ENCODE measurements around the gene SLC17A3. TPM values are rescaled to one million over a fixed set of nuclear protein-coding genes. Genes with fewer than 3 reads are reported as not detected.
A peak's percentile ranks its signal among the peaks of the same experiment; 100 is the strongest.

The SLC17A3 gene
- total RNA-seq, 1 experiment from 2014 or later, result not detected

DNA sequence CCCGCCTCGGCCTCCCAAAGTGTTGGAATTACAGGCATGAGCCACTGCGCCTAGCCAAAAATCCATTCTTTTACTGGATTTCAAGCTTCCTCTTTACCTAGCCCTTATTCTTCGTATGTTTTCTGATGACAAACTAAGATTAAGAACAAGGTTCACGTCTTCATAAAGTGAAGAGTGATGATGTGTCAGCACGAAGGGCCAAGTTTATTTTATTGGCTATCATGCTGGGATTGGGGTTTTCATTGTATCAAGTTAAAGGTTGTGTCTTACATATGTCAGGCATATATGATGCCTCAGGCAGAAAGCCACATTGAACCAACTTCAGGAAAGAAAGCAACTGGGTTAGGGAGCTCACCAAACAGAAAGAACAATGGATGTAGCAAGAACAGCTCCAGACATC, 19.7 kb upstream of the SLC17A3 start:
- BruUV-seq (replicated peaks), result no TSS peak
- H3K4me1 ChIP-seq, result peaks cover 8% of the 10 kb centered on the region
- ChIA-PET POLR2A (no interaction called here), CTCF (no interaction called here)
- DNase-seq, result no peak
- no peaks in the 10 kb centered on the region for H3K36me3 Mint-ChIP-seq (ENCODE audit: insufficient read depth, unreplicated experiment)
- no peak overlapping the region for H3K4me3 ChIP-seq (ENCODE audit: low read depth, low read length)
- TF ChIP-seq, protein P1, sequence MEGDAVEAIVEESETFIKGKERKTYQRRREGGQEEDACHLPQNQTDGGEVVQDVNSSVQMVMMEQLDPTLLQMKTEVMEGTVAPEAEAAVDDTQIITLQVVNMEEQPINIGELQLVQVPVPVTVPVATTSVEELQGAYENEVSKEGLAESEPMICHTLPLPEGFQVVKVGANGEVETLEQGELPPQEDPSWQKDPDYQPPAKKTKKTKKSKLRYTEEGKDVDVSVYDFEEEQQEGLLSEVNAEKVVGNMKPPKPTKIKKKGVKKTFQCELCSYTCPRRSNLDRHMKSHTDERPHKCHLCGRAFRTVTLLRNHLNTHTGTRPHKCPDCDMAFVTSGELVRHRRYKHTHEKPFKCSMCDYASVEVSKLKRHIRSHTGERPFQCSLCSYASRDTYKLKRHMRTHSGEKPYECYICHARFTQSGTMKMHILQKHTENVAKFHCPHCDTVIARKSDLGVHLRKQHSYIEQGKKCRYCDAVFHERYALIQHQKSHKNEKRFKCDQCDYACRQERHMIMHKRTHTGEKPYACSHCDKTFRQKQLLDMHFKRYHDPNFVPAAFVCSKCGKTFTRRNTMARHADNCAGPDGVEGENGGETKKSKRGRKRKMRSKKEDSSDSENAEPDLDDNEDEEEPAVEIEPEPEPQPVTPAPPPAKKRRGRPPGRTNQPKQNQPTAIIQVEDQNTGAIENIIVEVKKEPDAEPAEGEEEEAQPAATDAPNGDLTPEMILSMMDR (IDR thresholded peaks at IDR 0.05; ENCODE audit: insufficient read depth in 1 of 2, low read depth in 1 of 2, low read length in 1 of 2, severe bottlenecking in 1 of 2, unreplicated experiment in 1 of 2), result no peak
- no peaks in the 10 kb centered on the region for H3K27me3 ChIP-seq (replicated peaks; ENCODE audit: control insufficient read depth, insufficient read depth, low read length)
- no peaks in the 10 kb centered on the region for H3K27me3 Mint-ChIP-seq (ENCODE audit: insufficient read depth, unreplicated experiment)
- no peak overlapping the region for H3K27ac Mint-ChIP-seq (ENCODE audit: unreplicated experiment)
- no peak overlapping the region for H3K4me3 Mint-ChIP-seq (ENCODE audit: unreplicated experiment)
- H3K9me3 Mint-ChIP-seq (ENCODE audit: unreplicated experiment), result no peaks in the 10 kb centered on the region
- intact Hi-C loops (cut with micrococcal nuclease; ENCODE audit: unreplicated experiment), result loop anchor here (5.0 kb wide), 2 partner anchors 99 to 626 kb away; no protein-coding TSS in a partner anchor
- peaks cover 7% of the 10 kb centered on the region for H3K4me1 Mint-ChIP-seq (ENCODE audit: low read depth, unreplicated experiment)
- no peaks in the 10 kb centered on the region for H3K36me3 ChIP-seq (ENCODE audit: control insufficient read depth, insufficient read depth, low read length)
- H3K9me3 ChIP-seq, result no peaks in the 10 kb centered on the region

DNA sequence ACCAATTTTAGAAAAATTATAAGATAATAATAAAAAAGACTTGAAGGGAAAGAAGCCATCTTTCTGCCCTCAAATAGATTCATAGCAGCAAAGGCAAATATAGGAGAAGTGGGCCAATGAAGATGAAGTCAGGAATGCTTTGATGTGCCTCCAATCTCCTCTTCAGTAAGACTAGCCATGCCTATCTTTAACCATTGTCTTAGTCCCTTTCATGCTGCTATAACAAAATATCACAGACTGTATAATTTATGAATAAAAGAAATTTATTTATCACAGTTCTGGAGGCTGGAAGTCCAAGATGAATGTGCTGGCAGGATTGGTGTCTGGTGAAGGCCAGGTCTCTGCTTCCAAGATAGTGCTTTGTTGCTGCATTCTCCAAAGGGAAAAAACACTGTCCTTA, 18.8 kb upstream of the SLC17A3 start:
- no peak overlapping the region for H3K4me3 Mint-ChIP-seq (ENCODE audit: unreplicated experiment)
- ChIA-PET CTCF (no interaction called here), POLR2A (no interaction called here)
- H3K27ac Mint-ChIP-seq (ENCODE audit: unreplicated experiment), result no peak overlapping the region
- H3K4me3 ChIP-seq (ENCODE audit: low read depth, low read length), result no peak overlapping the region
- H3K4me1 Mint-ChIP-seq (ENCODE audit: low read depth, unreplicated experiment), result no peaks in the 10 kb centered on the region
- H3K9me3 Mint-ChIP-seq (ENCODE audit: unreplicated experiment), result no peaks in the 10 kb centered on the region
- H3K9me3 ChIP-seq, result no peaks in the 10 kb centered on the region
- no TSS peak for BruUV-seq (replicated peaks)
- H3K27me3 Mint-ChIP-seq (ENCODE audit: insufficient read depth, unreplicated experiment), result no peaks in the 10 kb centered on the region
- no peaks in the 10 kb centered on the region for H3K27me3 ChIP-seq (replicated peaks; ENCODE audit: control insufficient read depth, insufficient read depth, low read length)
- DNase-seq, result no peak
- H3K36me3 Mint-ChIP-seq (ENCODE audit: insufficient read depth, unreplicated experiment), result no peaks in the 10 kb centered on the region
- no peaks in the 10 kb centered on the region for H3K36me3 ChIP-seq (ENCODE audit: control insufficient read depth, insufficient read depth, low read length)
- TF ChIP-seq, protein P1 (IDR thresholded peaks at IDR 0.05; ENCODE audit: insufficient read depth in 1 of 2, low read depth in 1 of 2, low read length in 1 of 2, severe bottlenecking in 1 of 2, unreplicated experiment in 1 of 2), result no peak
- no peaks in the 10 kb centered on the region for H3K4me1 ChIP-seq
- intact Hi-C loops (cut with micrococcal nuclease; ENCODE audit: unreplicated experiment), result loop anchor here (5.0 kb wide), 2 partner anchors 99 to 626 kb away; no protein-coding TSS in a partner anchor

DNA sequence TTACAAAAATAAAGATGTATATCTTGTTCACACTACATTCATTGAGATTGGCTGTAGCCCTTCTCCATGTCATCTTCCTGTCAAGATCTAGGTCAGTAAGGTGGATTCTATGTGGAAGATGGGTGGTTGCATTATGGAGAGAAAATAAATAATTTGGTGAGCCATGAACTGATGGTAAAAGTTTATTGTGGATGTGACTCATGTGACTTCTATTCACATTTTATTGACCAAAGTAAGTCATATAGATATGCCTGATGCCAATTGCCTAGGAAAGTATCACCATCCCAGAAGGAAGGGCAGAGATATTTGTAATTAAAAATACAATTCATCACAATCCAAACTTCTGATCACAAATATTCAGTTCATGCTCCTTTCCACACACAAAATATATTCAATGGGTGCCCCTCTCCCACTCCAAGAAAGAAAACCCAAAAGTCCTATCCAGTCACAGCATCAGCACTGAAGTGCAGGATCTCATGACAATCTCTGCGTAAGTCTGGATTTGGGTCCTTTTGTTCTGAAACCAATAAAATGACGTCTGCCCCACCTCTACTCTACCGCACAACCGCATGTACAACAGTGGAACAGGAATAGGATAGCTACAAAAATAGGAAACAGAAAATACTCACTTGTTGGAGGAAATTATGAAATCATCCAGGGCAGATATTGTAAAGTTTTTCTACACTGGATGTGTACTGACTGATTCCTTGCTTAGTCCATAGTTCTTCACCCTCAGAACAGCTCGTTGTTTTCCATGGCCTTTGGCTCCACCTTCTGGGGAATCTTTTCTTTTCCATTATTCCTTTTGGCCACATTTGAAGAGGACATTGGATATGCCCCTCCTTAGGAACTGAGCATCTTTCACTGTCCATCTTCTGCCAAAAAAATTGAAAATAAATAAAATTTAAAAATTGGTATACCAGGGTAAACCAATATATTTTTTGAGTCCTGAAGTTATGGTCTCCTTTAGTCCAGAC, 16.1 kb upstream of the SLC17A3 start:
- H3K4me3 ChIP-seq (ENCODE audit: low read depth, low read length), result no peak overlapping the region
- H3K27ac Mint-ChIP-seq (ENCODE audit: unreplicated experiment), result no peak overlapping the region
- intact Hi-C loops (cut with micrococcal nuclease; ENCODE audit: unreplicated experiment), result loop anchor here (1.0 to 5.0 kb wide), 6 partner anchors 52 to 667 kb away; no protein-coding TSS in a partner anchor
- ChIA-PET CTCF (interaction anchor here (0.6 to 1.7 kb wide), 7 partner anchors 9 to 625 kb away, joined by 3 to 9 read pairs (median 5); no protein-coding TSS in a partner anchor), POLR2A (no interaction called here)
- H3K36me3 Mint-ChIP-seq (ENCODE audit: insufficient read depth, unreplicated experiment), result no peaks in the 10 kb centered on the region
- no peaks in the 10 kb centered on the region for H3K27me3 ChIP-seq (replicated peaks; ENCODE audit: control insufficient read depth, insufficient read depth, low read length)
- H3K9me3 ChIP-seq, result no peaks in the 10 kb centered on the region
- no peaks in the 10 kb centered on the region for H3K36me3 ChIP-seq (ENCODE audit: control insufficient read depth, insufficient read depth, low read length)
- DNase-seq, result peak; percentile 39 to 67
- H3K4me1 Mint-ChIP-seq (ENCODE audit: low read depth, unreplicated experiment), result no peaks in the 10 kb centered on the region
- H3K9me3 Mint-ChIP-seq (ENCODE audit: unreplicated experiment), result no peaks in the 10 kb centered on the region
- H3K4me3 Mint-ChIP-seq (ENCODE audit: unreplicated experiment), result no peak overlapping the region
- TF ChIP-seq, protein P1 (IDR thresholded peaks at IDR 0.05; ENCODE audit: insufficient read depth in 1 of 2, low read depth in 1 of 2, low read length in 1 of 2, severe bottlenecking in 1 of 2, unreplicated experiment in 1 of 2), result peak; percentile 31 to 50
- no peaks in the 10 kb centered on the region for H3K4me1 ChIP-seq
- no peaks in the 10 kb centered on the region for H3K27me3 Mint-ChIP-seq (ENCODE audit: insufficient read depth, unreplicated experiment)
- no TSS peak for BruUV-seq (replicated peaks)

All from Caco-2 (cell line).